Esophagus muscularis mucosa (tissue), 3 donors: Measurements from ENCODE around the gene ITGB3BP.

Experiments used
- POLR2A ChIP-seq: fragments of 450-650 bp; IDR thresholded peaks from one replicate; pipeline ENCODE4 v1.6.1; 2017; ENCODE audit warnings: antibody characterized with exemption, moderate library complexity, mild to moderate bottlenecking, low read depth
- TF ChIP-seq, protein P1 (sequence below), 3 experiments: fragments of 200-600 bp in 2 of 3; fragments of 450-650 bp in 1 of 3; sonication (generic) in 2 of 3; IDR thresholded peaks; one replicate each; pipeline ENCODE4 v1.5.1; 2017 to 2019; ENCODE audit warnings: antibody characterized with exemption in 3 of 3, mild to moderate bottlenecking in 2 of 3, moderate library complexity in 1 of 3

DNA sequence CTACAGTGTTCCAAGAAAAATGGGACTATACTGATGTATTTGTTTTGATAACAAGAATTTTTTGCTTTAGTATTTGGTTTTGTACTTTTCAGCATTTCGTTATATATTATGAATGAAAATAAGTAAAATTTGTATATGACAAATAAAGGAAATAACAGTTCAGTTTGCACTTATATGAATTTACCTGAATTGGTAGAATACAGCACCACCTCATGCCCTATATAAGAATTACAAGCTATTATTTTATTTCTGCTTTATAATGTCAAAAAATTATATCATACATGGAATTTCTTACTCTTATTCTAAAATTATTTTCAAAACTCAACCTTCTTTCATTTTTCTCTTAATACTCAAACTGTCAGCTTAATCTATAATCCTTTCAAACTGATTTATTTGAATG is 14.9 kb upstream of the ITGB3BP start:
- TF ChIP-seq, protein P1, sequence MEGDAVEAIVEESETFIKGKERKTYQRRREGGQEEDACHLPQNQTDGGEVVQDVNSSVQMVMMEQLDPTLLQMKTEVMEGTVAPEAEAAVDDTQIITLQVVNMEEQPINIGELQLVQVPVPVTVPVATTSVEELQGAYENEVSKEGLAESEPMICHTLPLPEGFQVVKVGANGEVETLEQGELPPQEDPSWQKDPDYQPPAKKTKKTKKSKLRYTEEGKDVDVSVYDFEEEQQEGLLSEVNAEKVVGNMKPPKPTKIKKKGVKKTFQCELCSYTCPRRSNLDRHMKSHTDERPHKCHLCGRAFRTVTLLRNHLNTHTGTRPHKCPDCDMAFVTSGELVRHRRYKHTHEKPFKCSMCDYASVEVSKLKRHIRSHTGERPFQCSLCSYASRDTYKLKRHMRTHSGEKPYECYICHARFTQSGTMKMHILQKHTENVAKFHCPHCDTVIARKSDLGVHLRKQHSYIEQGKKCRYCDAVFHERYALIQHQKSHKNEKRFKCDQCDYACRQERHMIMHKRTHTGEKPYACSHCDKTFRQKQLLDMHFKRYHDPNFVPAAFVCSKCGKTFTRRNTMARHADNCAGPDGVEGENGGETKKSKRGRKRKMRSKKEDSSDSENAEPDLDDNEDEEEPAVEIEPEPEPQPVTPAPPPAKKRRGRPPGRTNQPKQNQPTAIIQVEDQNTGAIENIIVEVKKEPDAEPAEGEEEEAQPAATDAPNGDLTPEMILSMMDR (IDR thresholded peaks at IDR 0.05), result peak in 2 of 3 experiments; percentile 57 to 59
- no peak for TF ChIP-seq POLR2A
